SK-N-SH treated with all-trans-retinoic acid at 6 μM for 48 hours (cell line): ENCODE results near the gene CLNK.

Source experiments
- ATAC-seq: fragments of 200-7000 bp; cut with Tn5 transposase; 3 replicates; pipeline ENCODE4 v1.9.1; 2020; ENCODE audit warnings: mild to moderate bottlenecking, moderate library complexity
- BACH2 ChIP-seq: fragments of 250-450 bp; sonication (Bioruptor Pico); IDR thresholded peaks from 2 replicates; pipeline ENCODE4 v1.9.0; 2021; ENCODE audit warnings: mild to moderate bottlenecking, borderline replicate concordance
- CSDC2 ChIP-seq: fragments of 250-450 bp; sonication (Bioruptor Pico); IDR thresholded peaks from 2 replicates; pipeline ENCODE4 v1.5.0; 2020; ENCODE audit warnings: mild to moderate bottlenecking, moderate library complexity
- ESRRG ChIP-seq: fragments of 250-450 bp; sonication (Bioruptor Pico); IDR thresholded peaks from 2 replicates; pipeline ENCODE4 v1.6.1; 2021; ENCODE audit warnings: mild to moderate bottlenecking
- GLIS3 ChIP-seq: fragments of 250-450 bp; sonication (Bioruptor Pico); IDR thresholded peaks from 2 replicates; pipeline ENCODE4 v1.5.0; 2020; ENCODE audit warnings: mild to moderate bottlenecking, moderate library complexity
- ISL1 ChIP-seq: fragments of 250-450 bp; sonication (Bioruptor Pico); IDR thresholded peaks from 2 replicates; pipeline ENCODE4 v2.1.2; 2022; ENCODE audit warnings: mild to moderate bottlenecking, moderate library complexity
- OSR1 ChIP-seq: fragments of 250-450 bp; sonication (Bioruptor Pico); IDR thresholded peaks from 2 replicates; pipeline ENCODE4 v1.8.0; 2022; ENCODE audit warnings: moderate library complexity, mild to moderate bottlenecking, inconsistent platforms
- PATZ1 ChIP-seq: fragments of 250-450 bp; sonication (Bioruptor Pico); IDR thresholded peaks from 2 replicates; pipeline ENCODE4 v1.8.0; 2020; ENCODE audit warnings: mild to moderate bottlenecking, moderate library complexity, borderline replicate concordance
- PPARA ChIP-seq: fragments of 250-450 bp; sonication (Bioruptor Pico); IDR thresholded peaks from 2 replicates; pipeline ENCODE4 v1.5.0; 2020; ENCODE audit warnings: mild to moderate bottlenecking, borderline replicate concordance
- RARB ChIP-seq: fragments of 250-450 bp; sonication (Bioruptor Pico); IDR thresholded peaks from 2 replicates; pipeline ENCODE4 v1.8.0; 2021; ENCODE audit warnings: mild to moderate bottlenecking, moderate library complexity
- SNAI2 ChIP-seq: fragments of 250-450 bp; sonication (Bioruptor Pico); IDR thresholded peaks from 2 replicates; pipeline ENCODE4 v1.5.0; 2020; ENCODE audit warnings: mild to moderate bottlenecking, moderate library complexity
- TCF4 ChIP-seq: fragments of 250-450 bp; sonication (Bioruptor Pico); IDR thresholded peaks from 2 replicates; pipeline ENCODE4 v1.8.0; 2021; ENCODE audit warnings: mild to moderate bottlenecking, moderate library complexity, borderline replicate concordance
- TOX ChIP-seq: fragments of 250-450 bp; sonication (Bioruptor Pico); IDR thresholded peaks from 2 replicates; pipeline ENCODE4 v1.8.0; 2021; ENCODE audit warnings: mild to moderate bottlenecking, moderate library complexity, borderline replicate concordance
- ZC3H10 ChIP-seq: fragments of 250-450 bp; sonication (Bioruptor Pico); IDR thresholded peaks from 2 replicates; pipeline ENCODE4 v1.5.1; 2021; ENCODE audit warnings: mild to moderate bottlenecking, moderate library complexity
- ZFP3 ChIP-seq: fragments of 250-450 bp; sonication (Bioruptor Pico); IDR thresholded peaks from 2 replicates; pipeline ENCODE4 v1.5.0; 2020; ENCODE audit warnings: mild to moderate bottlenecking, moderate library complexity
- ZFP30 ChIP-seq: fragments of 450-650 bp; formaldehyde crosslinking; IDR thresholded peaks from 2 replicates; pipeline ENCODE4 v1.5.0; 2022; ENCODE audit warnings: mild to moderate bottlenecking, moderate library complexity
- ZNF565 ChIP-seq: fragments of 450-650 bp; formaldehyde crosslinking; conservative IDR thresholded peaks from 2 replicates; pipeline ENCODE4 v1.5.0; 2020; ENCODE audit warnings: low read depth, mild to moderate bottlenecking, moderate library complexity
- ZNF70 ChIP-seq: fragments of 450-650 bp; formaldehyde crosslinking; IDR thresholded peaks from 2 replicates; pipeline ENCODE4 v1.5.0; 2020; ENCODE audit warnings: mild to moderate bottlenecking, moderate library complexity
- ZNF8 ChIP-seq: fragments of 450-650 bp; formaldehyde crosslinking; IDR thresholded peaks from 2 replicates; pipeline ENCODE4 v1.5.0; 2020; ENCODE audit warnings: mild to moderate bottlenecking, moderate library complexity
- TF ChIP-seq, protein P1 (sequence below): fragments of 250-450 bp; sonication (Bioruptor Pico); IDR thresholded peaks from 2 replicates; pipeline ENCODE4 v1.5.0; 2020; ENCODE audit warnings: mild to moderate bottlenecking, moderate library complexity
- TF ChIP-seq, protein P2 (sequence below): fragments of 250-450 bp; sonication (Bioruptor Pico); IDR thresholded peaks from 2 replicates; pipeline ENCODE4 v1.5.1; 2020; ENCODE audit warnings: low read depth, mild to moderate bottlenecking, moderate library complexity
- TF ChIP-seq, protein P3 (sequence below): fragments of 250-450 bp; sonication (Bioruptor Pico); IDR thresholded peaks from 2 replicates; pipeline ENCODE4 v1.8.0; 2021; ENCODE audit warnings: low read depth, mild to moderate bottlenecking, moderate library complexity, borderline replicate concordance
- TF ChIP-seq, protein P4 (sequence below): fragments of 250-450 bp; sonication (Bioruptor Pico); IDR thresholded peaks from 2 replicates; pipeline ENCODE4 v1.5.1; 2021; ENCODE audit warnings: mild to moderate bottlenecking, moderate library complexity

Gene CLNK

GRCh38 chr4:10729366-10729765 lies 44.8 kb upstream of the CLNK start:
- no peak for TF ChIP-seq CSDC2 (CRISPR knock-in tag)
- TF ChIP-seq RARB = no peak
- no peak for TF ChIP-seq TCF4 (CRISPR knock-in tag)
- no peak for TF ChIP-seq TOX (CRISPR knock-in tag)
- TF ChIP-seq OSR1 (CRISPR knock-in tag) = no peak
- TF ChIP-seq, protein P1, sequence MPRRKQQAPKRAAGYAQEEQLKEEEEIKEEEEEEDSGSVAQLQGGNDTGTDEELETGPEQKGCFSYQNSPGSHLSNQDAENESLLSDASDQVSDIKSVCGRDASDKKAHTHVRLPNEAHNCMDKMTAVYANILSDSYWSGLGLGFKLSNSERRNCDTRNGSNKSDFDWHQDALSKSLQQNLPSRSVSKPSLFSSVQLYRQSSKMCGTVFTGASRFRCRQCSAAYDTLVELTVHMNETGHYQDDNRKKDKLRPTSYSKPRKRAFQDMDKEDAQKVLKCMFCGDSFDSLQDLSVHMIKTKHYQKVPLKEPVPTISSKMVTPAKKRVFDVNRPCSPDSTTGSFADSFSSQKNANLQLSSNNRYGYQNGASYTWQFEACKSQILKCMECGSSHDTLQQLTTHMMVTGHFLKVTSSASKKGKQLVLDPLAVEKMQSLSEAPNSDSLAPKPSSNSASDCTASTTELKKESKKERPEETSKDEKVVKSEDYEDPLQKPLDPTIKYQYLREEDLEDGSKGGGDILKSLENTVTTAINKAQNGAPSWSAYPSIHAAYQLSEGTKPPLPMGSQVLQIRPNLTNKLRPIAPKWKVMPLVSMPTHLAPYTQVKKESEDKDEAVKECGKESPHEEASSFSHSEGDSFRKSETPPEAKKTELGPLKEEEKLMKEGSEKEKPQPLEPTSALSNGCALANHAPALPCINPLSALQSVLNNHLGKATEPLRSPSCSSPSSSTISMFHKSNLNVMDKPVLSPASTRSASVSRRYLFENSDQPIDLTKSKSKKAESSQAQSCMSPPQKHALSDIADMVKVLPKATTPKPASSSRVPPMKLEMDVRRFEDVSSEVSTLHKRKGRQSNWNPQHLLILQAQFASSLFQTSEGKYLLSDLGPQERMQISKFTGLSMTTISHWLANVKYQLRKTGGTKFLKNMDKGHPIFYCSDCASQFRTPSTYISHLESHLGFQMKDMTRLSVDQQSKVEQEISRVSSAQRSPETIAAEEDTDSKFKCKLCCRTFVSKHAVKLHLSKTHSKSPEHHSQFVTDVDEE = no peak
- TF ChIP-seq SNAI2 (CRISPR knock-in tag) = no peak
- TF ChIP-seq PPARA (CRISPR knock-in tag) = no peak
- no peak for TF ChIP-seq BACH2 (CRISPR knock-in tag)
- TF ChIP-seq, protein P2, sequence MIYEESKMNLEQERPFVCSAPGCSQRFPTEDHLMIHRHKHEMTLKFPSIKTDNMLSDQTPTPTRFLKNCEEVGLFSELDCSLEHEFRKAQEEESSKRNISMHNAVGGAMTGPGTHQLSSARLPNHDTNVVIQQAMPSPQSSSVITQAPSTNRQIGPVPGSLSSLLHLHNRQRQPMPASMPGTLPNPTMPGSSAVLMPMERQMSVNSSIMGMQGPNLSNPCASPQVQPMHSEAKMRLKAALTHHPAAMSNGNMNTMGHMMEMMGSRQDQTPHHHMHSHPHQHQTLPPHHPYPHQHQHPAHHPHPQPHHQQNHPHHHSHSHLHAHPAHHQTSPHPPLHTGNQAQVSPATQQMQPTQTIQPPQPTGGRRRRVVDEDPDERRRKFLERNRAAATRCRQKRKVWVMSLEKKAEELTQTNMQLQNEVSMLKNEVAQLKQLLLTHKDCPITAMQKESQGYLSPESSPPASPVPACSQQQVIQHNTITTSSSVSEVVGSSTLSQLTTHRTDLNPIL (CRISPR knock-in tag) = no peak
- TF ChIP-seq GLIS3 (CRISPR knock-in tag) = no peak
- no peak for TF ChIP-seq ZNF8 (CRISPR knock-in tag)
- TF ChIP-seq, protein P3, sequence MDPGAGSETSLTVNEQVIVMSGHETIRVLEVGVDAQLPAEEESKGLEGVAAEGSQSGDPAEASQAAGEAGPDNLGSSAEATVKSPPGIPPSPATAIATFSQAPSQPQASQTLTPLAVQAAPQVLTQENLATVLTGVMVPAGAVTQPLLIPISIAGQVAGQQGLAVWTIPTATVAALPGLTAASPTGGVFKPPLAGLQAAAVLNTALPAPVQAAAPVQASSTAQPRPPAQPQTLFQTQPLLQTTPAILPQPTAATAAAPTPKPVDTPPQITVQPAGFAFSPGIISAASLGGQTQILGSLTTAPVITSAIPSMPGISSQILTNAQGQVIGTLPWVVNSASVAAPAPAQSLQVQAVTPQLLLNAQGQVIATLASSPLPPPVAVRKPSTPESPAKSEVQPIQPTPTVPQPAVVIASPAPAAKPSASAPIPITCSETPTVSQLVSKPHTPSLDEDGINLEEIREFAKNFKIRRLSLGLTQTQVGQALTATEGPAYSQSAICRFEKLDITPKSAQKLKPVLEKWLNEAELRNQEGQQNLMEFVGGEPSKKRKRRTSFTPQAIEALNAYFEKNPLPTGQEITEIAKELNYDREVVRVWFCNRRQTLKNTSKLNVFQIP (CRISPR knock-in tag) = no peak
- TF ChIP-seq ZFP3 (CRISPR knock-in tag) = no peak
- TF ChIP-seq PATZ1 = no peak
- TF ChIP-seq, all 23 proteins: peak for 0
- ATAC-seq = no peak

GRCh38 chr4:10728016-10728415 lies 43.4 kb upstream of the CLNK start:
- no peak for ATAC-seq
- TF ChIP-seq RARB = no peak
- no peak for TF ChIP-seq ZNF565 (CRISPR knock-in tag)
- no peak for TF ChIP-seq OSR1 (CRISPR knock-in tag)
- no peak for TF ChIP-seq ESRRG
- TF ChIP-seq, protein P4, sequence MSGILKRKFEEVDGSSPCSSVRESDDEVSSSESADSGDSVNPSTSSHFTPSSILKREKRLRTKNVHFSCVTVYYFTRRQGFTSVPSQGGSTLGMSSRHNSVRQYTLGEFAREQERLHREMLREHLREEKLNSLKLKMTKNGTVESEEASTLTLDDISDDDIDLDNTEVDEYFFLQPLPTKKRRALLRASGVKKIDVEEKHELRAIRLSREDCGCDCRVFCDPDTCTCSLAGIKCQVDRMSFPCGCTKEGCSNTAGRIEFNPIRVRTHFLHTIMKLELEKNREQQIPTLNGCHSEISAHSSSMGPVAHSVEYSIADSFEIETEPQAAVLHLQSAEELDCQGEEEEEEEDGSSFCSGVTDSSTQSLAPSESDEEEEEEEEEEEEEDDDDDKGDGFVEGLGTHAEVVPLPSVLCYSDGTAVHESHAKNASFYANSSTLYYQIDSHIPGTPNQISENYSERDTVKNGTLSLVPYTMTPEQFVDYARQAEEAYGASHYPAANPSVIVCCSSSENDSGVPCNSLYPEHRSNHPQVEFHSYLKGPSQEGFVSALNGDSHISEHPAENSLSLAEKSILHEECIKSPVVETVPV (CRISPR knock-in tag) = no peak
- TF ChIP-seq, protein P1 = no peak
- TF ChIP-seq ZNF70 (CRISPR knock-in tag) = no peak
- TF ChIP-seq CSDC2 (CRISPR knock-in tag) = no peak
- no peak for TF ChIP-seq ZFP30
- TF ChIP-seq ZC3H10 (CRISPR knock-in tag) = no peak
- no peak for TF ChIP-seq GLIS3 (CRISPR knock-in tag)
- no peak for TF ChIP-seq ISL1
